Tibial nerve (tissue), 4 donors: Measurements from ENCODE around the gene ADCY6. TPM values are rescaled to one million over a fixed set of nuclear protein-coding genes. Genes with fewer than 3 reads are reported as not detected.

Source experiments
- DNase-seq, 2 donors: peaks; one replicate each; pipeline ENCODE4 v3.0.0-alpha.2; 2019; ENCODE audit warnings: low spot score in 2 of 2
- H3K27ac ChIP-seq, 4 donors: fragments of 200-600 bp; sonication (generic) in 3 of 4; one replicate each; pipeline ENCODE4 v1.5.1; 2017 to 2019; ENCODE audit warnings: mild to moderate bottlenecking in 1 of 4
- H3K27me3 ChIP-seq, 2 donors: fragments of 200-600 bp; sonication (generic) in 1 of 2; one replicate each; pipeline versions ENCODE4 v1.5.1 to v1.6.0; 2017 to 2019
- H3K36me3 ChIP-seq, 3 donors: fragments of 200-600 bp; sonication (generic); one replicate each; pipeline ENCODE4 v1.5.1; 2018 to 2019
- H3K4me1 ChIP-seq, 4 donors: fragments of 200-600 bp; sonication (generic) in 3 of 4; one replicate each; pipeline ENCODE4 v1.5.1; 2017 to 2019
- H3K4me3 ChIP-seq, 4 donors: fragments of 200-600 bp; sonication (generic) in 3 of 4; one replicate each; pipeline ENCODE4 v1.5.1; 2017 to 2019; ENCODE audit warnings: mild to moderate bottlenecking in 1 of 4, moderate library complexity in 1 of 4
- H3K9me3 ChIP-seq, 4 donors: fragments of 200-600 bp; sonication (generic) in 3 of 4; one replicate each; pipeline ENCODE4 v1.5.1; 2017 to 2019
- CTCF ChIP-seq, 5 experiments: fragments of 200-600 bp in 3 of 5; fragments of 450-650 bp in 2 of 5; sonication (generic) in 3 of 5; IDR thresholded peaks; one replicate each; pipeline ENCODE4 v1.5.1; 2016 to 2019; ENCODE audit warnings: antibody characterized with exemption in 5 of 5, mild to moderate bottlenecking in 3 of 5, moderate library complexity in 2 of 5
- EP300 ChIP-seq, 2 donors: sonication (generic); formaldehyde crosslinking; IDR thresholded peaks; one replicate each; pipeline ENCODE4 v1.6.1; 2017; ENCODE audit warnings: antibody characterized with exemption in 2 of 2, mild to moderate bottlenecking in 1 of 2
- POLR2A ChIP-seq, 2 donors: fragments of 450-650 bp; IDR thresholded peaks; one replicate each; pipeline ENCODE4 v1.6.1; 2017; ENCODE audit warnings: antibody characterized with exemption in 2 of 2, mild to moderate bottlenecking in 2 of 2, moderate library complexity in 2 of 2
- WGBS, 2 donors: methylation state at CpG; one replicate each; pipeline ENCODE4 v1.1.5; 2018; 5-methylcytosine and 5-hydroxymethylcytosine counted together
- total RNA-seq, 4 donors: library from RNA; depleted of rRNA; stranded (reverse); fragments of >200 nt; gene quantifications; one replicate each; pipeline ENCODE4 v1.1.0, GENCODE V29; 2016

The ADCY6 gene
- total RNA-seq, 4 donors from 2014 or later = 53.3 to 74.7 (median 57.1) TPM

GRCh38 chr12:48768736-48769135 lies 20.2 kb downstream of the ADCY6 start:
- no peak overlapping the region for H3K4me3 ChIP-seq
- TF ChIP-seq EP300 (IDR thresholded peaks at IDR 0.05) = no peak
- peaks cover 0 to 89% (median 12%) of the 10 kb centered on the region in 3 donors for H3K36me3 ChIP-seq
- DNase-seq = no peak
- H3K27me3 ChIP-seq = no peaks in the 10 kb centered on the region
- no peaks in the 10 kb centered on the region for H3K9me3 ChIP-seq
- H3K4me1 ChIP-seq = peaks cover 0 to 34% (median 17%) of the 10 kb centered on the region in 4 donors
- WGBS, 2 donors = 90 to 91% methylated on average over 9 of the region's 9 CpGs
- H3K27ac ChIP-seq = peak overlapping the region in 2 of 4 donors; percentile 42 to 52

- Histone ChIP-seq H3K36me3 (peaks cover 0 to 83% (median 12%) of the 10 kb centered on the region in 3 donors), H3K4me3 (no peak overlapping the region), H3K27ac (peak overlapping the region in 2 of 4 donors; percentile 42 to 52), H3K27me3 (no peaks in the 10 kb centered on the region), H3K9me3 (no peaks in the 10 kb centered on the region), H3K4me1 (peaks cover 0 to 34% (median 17%) of the 10 kb centered on the region in 4 donors)
- 47 to 81% methylated on average over 2 of the region's 2 CpGs for whole genome bisulfite sequencing, 2 donors
- DNase-seq = no peak
- TF ChIP-seq EP300 (IDR thresholded peaks at IDR 0.05) (no peak), CTCF (IDR thresholded peaks at IDR 0.05) (no peak), POLR2A (IDR thresholded peaks at IDR 0.05) (no peak)
These were observed 20.7 kb downstream of the ADCY6 start for GRCh38 chr12:48768147-48768546.

- Histone ChIP-seq H3K4me1 (peaks cover 0 to 34% (median 17%) of the 10 kb centered on the region in 4 donors), H3K36me3 (peaks cover 0 to 77% (median 12%) of the 10 kb centered on the region in 3 donors), H3K27ac (peak overlapping the region in 2 of 4 donors; percentile 42 to 52), H3K9me3 (no peaks in the 10 kb centered on the region), H3K4me3 (no peak overlapping the region), H3K27me3 (no peaks in the 10 kb centered on the region)
- TF ChIP-seq CTCF (IDR thresholded peaks at IDR 0.05) (no peak), EP300 (IDR thresholded peaks at IDR 0.05) (no peak), POLR2A (IDR thresholded peaks at IDR 0.05) (no peak)
- WGBS, 2 donors = 40 to 53% methylated on average over 6 of the region's 6 CpGs
- DNase-seq = no peak
These were observed 21.4 kb downstream of the ADCY6 start for GRCh38 chr12:48767521-48767920.

- peaks cover 0 to 72% (median 8%) of the 10 kb centered on the region in 3 donors for H3K36me3 ChIP-seq
- WGBS, 2 donors = 41 to 51% methylated on average over 4 of the region's 4 CpGs
- DNase-seq = peak in 1 of 2 donors; percentile 21
These were observed 21.8 kb downstream of the ADCY6 start for GRCh38 chr12:48767047-48767446.

GRCh38 chr12:48765753-48766162 lies 23.1 kb downstream of the ADCY6 start:
- no peak for DNase-seq
- H3K4me1 ChIP-seq = peaks cover 0 to 34% (median 17%) of the 10 kb centered on the region in 4 donors
- H3K9me3 ChIP-seq = no peaks in the 10 kb centered on the region
- no peak overlapping the region for H3K4me3 ChIP-seq
- 21 to 25% methylated on average over 5 of the region's 5 CpGs for WGBS, 2 donors
- H3K36me3 ChIP-seq = peaks cover 0 to 59% (median 7%) of the 10 kb centered on the region in 3 donors
- no peaks in the 10 kb centered on the region for H3K27me3 ChIP-seq
- H3K27ac ChIP-seq = peak overlapping the region in 2 of 4 donors; percentile 42 to 84
- TF ChIP-seq EP300 (IDR thresholded peaks at IDR 0.05) (no peak), POLR2A (IDR thresholded peaks at IDR 0.05) (no peak), CTCF (IDR thresholded peaks at IDR 0.05) (no peak)

More at GRCh38 chr12:48767047-48767446, 21.8 kb downstream of the ADCY6 start:
- H3K4me3 ChIP-seq = no peak overlapping the region
- peaks cover 0 to 34% (median 17%) of the 10 kb centered on the region in 4 donors for H3K4me1 ChIP-seq
- no peak for TF ChIP-seq EP300 (IDR thresholded peaks at IDR 0.05)
- no peak for TF ChIP-seq POLR2A (IDR thresholded peaks at IDR 0.05)
- no peak for TF ChIP-seq CTCF (IDR thresholded peaks at IDR 0.05)
- peak overlapping the region in 2 of 4 donors; percentile 42 to 84 for H3K27ac ChIP-seq
- H3K27me3 ChIP-seq = no peaks in the 10 kb centered on the region
- H3K9me3 ChIP-seq = no peaks in the 10 kb centered on the region
